Glomerular visceral epithelial cell (primary cell): ENCODE results near the gene USP10.

Experiments
- DNase-seq: peaks from one replicate; pipeline ENCODE4 v3.0.0-alpha.2; 2016; ENCODE audit errors: extremely low spot score

The USP10 gene, protein sequence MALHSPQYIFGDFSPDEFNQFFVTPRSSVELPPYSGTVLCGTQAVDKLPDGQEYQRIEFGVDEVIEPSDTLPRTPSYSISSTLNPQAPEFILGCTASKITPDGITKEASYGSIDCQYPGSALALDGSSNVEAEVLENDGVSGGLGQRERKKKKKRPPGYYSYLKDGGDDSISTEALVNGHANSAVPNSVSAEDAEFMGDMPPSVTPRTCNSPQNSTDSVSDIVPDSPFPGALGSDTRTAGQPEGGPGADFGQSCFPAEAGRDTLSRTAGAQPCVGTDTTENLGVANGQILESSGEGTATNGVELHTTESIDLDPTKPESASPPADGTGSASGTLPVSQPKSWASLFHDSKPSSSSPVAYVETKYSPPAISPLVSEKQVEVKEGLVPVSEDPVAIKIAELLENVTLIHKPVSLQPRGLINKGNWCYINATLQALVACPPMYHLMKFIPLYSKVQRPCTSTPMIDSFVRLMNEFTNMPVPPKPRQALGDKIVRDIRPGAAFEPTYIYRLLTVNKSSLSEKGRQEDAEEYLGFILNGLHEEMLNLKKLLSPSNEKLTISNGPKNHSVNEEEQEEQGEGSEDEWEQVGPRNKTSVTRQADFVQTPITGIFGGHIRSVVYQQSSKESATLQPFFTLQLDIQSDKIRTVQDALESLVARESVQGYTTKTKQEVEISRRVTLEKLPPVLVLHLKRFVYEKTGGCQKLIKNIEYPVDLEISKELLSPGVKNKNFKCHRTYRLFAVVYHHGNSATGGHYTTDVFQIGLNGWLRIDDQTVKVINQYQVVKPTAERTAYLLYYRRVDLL

GRCh38 chr16:84699712-84700445 is at the start of gene USP10:
TSS of gene USP10 (plus strand) at chr16:84700000. CDS start at chr16:84700091, 91 bp downstream.
- peak; percentile 90 for DNase-seq

DNA sequence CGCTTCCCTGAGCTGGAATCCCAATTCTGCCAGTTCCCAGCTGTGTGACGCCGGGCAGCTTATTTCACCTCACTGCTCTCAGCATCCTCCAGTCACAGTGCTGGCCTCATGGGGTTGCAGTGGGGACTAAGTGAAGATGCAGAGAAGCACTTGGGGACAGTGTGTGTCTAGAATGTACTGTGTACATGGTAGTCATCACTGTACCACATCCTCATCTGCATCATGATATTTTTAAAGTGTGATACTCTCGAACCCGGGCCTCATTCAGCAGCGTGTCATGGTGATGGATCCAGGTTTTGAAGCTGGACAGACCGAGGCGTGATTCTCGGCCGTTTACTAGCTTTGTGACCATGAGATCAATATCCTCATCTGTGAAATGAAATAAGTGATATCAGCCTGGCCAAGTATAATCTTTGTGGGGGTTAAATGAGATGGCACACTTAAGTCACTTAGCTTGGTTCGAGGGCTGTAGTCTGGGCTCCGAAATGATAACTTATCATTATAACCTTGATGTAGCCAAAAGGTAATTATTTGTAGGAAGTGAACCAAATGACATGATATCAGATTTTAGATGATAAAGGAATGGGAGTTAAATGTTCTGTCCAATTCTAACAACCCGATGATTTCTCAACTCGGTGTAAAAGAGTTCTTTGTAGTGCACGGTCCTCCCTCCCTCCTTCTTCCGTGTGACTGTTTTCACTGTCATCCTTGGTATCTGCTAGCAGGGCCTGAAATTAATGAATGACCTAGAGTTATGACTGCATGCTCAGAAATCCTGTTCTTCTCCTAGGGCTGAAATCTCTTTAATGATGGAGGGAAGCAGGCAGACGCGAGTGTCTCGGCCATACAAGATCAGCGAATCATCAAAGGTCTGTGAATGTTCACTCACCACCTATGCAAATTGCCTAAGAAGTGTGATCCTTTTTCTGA is 49.5 kb upstream of the USP10 start:
- DNase-seq, result peak; percentile 66

DNA sequence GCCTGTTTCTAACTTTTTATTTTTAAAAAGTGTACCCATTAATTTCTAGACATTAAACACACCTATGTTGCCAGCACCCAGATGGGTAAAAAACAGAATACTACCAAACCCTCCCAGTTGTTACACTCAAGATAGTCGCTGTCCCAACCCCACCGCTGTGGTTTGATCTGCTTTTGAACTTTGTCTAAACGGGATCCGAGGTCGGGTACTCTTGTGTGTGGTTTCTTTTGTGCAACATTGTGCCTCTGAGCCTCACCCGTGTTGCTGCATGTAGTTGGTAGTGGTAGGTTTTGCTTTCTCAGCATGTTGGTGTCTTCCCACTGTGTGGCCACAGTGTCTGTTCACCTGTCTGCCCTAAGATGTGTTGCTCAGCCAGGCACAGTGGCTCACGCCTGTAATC is 47.2 kb upstream of the USP10 start:
- no peak for DNase-seq

DNA sequence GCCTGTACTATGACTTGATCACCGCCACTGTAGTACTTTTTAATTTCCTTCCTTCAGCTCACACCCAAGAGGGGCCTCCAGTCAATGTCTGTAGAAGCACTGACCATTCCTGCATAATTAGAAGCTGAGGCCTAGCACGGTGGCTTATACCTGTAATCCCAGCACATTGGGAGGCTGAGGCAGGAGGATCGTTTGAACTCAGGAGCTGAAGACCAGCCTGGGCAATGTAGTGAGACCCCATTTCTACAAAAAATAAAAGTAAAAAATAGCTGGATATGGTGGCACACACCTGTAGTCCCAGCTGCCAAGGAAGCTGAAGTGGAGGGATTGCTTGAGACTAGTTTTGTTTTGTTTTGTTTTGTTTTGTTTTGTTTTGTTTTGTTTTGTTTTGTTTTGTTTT is 45.6 kb upstream of the USP10 start:
- no peak for DNase-seq

GRCh38 chr16:84654998-84655397 is 44.8 kb upstream of the USP10 start:
- no peak for DNase-seq

DNA sequence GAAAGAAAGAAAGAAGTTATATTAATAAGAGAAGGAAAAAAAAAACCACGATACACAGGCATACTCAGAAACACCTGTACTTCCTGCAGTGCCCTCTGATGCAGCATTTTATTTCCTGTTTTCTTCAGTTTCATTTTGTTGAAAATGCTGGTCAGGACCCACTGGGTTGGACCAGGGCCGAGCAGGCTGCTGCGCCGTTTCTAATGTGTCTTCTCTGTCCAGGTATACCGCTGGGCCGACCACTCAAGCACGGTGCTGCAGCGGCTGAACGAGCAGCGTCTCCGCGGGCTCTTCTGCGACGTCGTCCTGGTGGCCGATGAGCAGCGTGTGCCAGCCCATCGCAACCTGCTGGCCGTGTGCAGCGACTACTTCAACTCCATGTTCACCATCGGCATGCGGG is 43.2 kb upstream of the USP10 start:
- no peak for DNase-seq

DNA sequence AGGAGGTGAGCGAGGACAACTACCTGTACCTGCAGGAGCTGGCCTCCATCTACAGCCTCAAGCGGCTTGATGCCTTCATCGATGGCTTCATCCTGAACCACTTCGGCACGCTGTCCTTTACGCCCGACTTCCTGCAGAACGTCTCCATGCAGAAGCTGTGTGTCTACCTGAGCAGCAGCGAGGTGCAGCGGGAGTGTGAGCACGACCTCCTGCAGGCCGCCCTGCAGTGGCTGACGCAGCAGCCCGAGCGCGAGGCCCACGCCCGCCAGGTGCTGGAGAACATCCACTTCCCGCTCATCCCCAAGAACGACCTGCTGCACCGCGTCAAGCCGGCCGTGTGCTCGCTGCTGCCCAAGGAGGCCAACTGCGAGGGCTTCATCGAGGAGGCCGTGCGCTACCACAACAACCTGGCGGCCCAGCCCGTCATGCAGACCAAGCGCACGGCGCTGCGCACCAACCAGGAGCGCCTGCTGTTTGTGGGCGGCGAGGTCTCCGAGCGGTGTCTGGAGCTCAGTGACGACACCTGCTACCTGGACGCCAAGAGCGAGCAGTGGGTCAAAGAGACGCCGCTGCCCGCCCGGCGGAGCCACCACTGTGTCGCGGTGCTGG is 42.5 kb upstream of the USP10 start:
- DNase-seq, result no peak

DNA sequence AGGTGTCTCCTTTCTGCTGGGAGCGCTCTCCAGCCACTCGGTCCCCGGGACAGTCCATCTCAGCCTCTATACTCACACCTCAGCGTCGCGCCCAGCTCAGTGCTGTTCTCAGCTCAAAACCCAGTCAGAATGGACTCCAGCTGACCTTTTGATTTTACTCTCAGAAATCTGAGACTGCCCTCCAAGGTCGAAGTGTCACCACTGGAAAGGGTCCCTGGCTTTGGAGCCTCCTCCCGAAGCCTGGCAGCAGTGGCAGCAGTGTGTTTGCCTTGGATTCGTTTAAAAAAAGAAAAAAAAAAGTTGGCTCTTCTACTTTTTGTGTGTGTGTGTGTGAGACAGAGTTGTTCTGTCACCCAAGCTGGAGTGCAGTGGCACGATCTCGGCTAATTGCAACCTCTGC is 41.1 kb upstream of the USP10 start:
- DNase-seq, result no peak

- no peak for DNase-seq
Measured at GRCh38 chr16:84659656-84660300, 40.0 kb upstream of the USP10 start.

- DNase-seq, result no peak
Measured at GRCh38 chr16:84660973-84661372, 38.8 kb upstream of the USP10 start.

DNA sequence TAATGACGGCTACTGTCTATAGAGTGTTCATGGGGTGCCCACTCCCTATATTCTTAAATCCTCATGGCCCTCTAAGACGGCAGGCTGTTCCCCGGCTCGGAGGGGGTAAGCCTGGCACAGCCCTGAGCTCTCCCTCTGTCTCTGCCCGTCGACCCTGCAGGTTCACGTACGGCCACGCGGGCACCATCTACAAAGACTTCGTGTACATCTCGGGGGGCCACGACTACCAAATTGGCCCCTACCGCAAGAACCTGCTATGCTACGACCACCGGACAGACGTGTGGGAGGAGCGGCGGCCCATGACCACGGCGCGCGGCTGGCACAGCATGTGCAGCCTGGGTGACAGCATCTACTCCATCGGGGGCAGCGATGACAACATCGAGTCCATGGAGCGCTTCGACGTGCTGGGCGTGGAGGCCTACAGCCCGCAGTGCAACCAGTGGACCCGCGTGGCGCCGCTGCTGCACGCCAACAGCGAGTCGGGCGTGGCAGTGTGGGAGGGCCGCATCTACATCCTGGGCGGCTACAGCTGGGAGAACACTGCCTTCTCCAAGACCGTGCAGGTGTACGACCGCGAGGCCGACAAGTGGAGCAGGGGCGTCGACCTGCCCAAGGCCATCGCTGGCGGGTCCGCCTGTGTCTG is 38.3 kb upstream of the USP10 start:
- DNase-seq, result no peak

DNA sequence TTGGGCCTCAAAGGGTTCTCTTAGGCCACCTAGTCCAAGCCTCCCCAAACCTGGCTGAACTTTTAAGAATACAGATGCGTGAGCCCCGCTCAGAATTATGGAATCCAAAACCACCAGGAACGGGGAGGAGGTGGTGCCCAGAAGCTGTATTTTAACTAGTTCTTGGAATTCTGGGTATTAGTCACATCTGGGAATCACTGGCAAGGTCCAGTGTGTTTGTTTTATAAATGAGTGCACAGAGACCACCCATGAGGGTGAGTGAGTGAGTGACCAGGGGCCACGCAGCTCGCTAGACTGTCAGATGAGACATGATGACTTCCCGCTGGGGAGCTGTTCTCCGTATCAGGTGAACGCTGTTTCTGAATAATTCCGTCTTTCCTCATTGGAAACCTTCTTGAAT is 37.3 kb upstream of the USP10 start:
- no peak for DNase-seq

GRCh38 chr16:84663433-84664101 is 36.2 kb upstream of the USP10 start:
- DNase-seq, result no peak

DNA sequence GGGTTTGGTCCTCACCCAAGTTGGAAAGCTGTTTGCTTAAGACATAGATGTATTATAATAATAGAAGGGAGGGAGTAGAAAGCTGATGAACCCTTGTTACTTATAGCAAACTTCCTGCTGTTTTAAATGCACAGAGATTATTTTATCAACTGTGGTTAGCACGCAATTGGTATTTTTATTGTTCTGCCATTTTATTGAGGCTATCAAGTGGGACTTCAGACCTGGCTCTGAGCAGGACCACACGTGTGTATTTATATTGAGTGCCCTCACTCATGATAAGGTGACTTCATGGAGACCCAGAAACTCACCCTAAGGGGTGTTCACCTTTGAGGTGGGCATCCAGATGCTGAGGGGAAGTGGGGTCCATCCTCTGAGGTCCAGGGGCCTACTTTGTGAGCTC is 34.4 kb upstream of the USP10 start:
- DNase-seq, result no peak

GRCh38 chr16:84665843-84666242 is 34.0 kb upstream of the USP10 start:
- no peak for DNase-seq

DNA sequence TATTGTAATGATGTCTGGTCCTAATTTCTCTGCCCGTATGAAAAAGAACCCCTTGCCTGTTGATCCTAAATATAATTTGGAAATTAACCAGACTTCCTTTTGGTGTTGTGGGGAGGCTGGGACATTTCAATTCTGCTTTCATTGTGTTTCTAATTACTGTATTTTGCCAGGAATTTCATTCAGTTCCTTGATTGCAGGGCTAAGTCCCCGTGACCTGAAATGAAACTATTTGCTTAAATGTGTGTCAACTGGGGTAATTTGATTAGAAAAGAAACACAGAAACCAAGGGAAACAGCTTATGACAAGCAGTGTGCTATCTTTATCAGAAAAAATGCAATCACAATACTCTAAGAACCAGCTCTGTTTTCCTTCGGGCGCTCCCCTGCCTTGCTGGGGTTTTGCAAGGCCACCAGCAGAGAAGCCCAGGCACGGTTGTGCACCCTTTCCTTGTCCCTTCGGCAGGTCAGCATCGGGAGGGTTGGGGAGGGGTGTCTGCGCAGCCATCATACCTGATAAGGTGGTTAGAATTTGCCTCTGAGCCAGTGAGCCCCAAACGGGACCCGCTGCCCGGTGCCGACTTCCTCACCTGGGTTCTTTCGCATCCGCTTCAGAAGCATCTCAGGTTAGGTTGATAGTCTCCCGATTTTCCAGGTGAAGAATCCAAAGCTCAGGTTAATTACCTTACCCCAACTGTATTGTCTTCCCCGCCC is 32.0 kb upstream of the USP10 start:
- no peak for DNase-seq

DNA sequence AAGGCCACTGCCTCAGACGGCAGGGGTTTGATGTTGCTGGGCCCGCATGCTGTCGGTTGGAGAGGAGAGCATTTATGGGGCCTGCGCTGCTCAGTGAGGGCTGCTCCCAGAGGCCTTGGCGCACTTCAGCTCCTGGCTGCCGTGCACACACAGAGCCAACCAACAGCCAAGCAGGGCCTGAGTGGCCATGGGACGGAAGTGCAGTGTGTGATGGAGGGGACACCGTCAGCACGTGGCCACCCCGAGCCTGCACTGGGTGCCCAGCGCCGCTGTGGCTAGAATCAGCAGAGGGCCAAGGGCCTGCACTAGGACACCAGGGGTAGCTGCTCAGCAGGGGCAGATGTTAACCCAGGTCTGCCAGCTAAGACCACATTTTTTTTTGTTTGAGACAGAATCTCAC is 29.7 kb upstream of the USP10 start:
- no peak for DNase-seq
